Loucy (cell line): Measurements from ENCODE around the gene NEUROD2.

ENCODE experiments used
- CTCF ChIP-seq: fragments of 200-600 bp; sonication (generic); conservative IDR thresholded peaks from 2 replicates; pipeline ENCODE4 v1.5.1; 2014; ENCODE audit warnings: mild to moderate bottlenecking, antibody characterized with exemption, low read length
- EZH2phosphoT487 ChIP-seq: fragments of 200-600 bp; IDR thresholded peaks from 2 replicates; pipeline ENCODE4 v1.6.1; 2018; ENCODE audit warnings: antibody characterized with exemption, mild to moderate bottlenecking, moderate library complexity, borderline replicate concordance

GRCh38 chr17:39633570-39634183, 26.0 kb upstream of the NEUROD2 start:
- no peak for TF ChIP-seq CTCF
- no peak for TF ChIP-seq EZH2phosphoT487
